Glutamatergic neuron (in vitro differentiated cells): ENCODE data around the gene ZBTB7C. TPM values are rescaled to one million over a fixed set of nuclear protein-coding genes. Genes with fewer than 3 reads are reported as not detected.

Experiments used
- DNase-seq: peaks from one replicate; pipeline ENCODE4 v3.0.0; 2022
- H3K27ac Mint-ChIP-seq: one replicate; pipeline ENCODE4 v1.8.0; 2020; ENCODE audit warnings: mild to moderate bottlenecking, mixed read lengths, inconsistent platforms; ENCODE audit not compliant: unreplicated experiment
- H3K27me3 Mint-ChIP-seq: one replicate; pipeline ENCODE4 v1.8.0; 2020; ENCODE audit warnings: mild to moderate bottlenecking, moderate library complexity, mixed read lengths, inconsistent platforms; ENCODE audit not compliant: unreplicated experiment
- H3K36me3 Mint-ChIP-seq: one replicate; pipeline ENCODE4 v1.8.0; 2020; ENCODE audit warnings: mild to moderate bottlenecking, mixed read lengths, inconsistent platforms; ENCODE audit not compliant: unreplicated experiment
- H3K4me1 Mint-ChIP-seq: one replicate; pipeline ENCODE4 v1.8.0; 2020; ENCODE audit warnings: mild to moderate bottlenecking, low read depth, mixed read lengths, inconsistent platforms; ENCODE audit not compliant: unreplicated experiment
- H3K4me3 Mint-ChIP-seq: one replicate; pipeline ENCODE4 v1.8.0; 2020; ENCODE audit warnings: mild to moderate bottlenecking, mixed read lengths, inconsistent platforms; ENCODE audit not compliant: unreplicated experiment
- H3K9me3 Mint-ChIP-seq: one replicate; pipeline ENCODE4 v1.8.0; 2020; ENCODE audit warnings: mild to moderate bottlenecking, moderate library complexity, mixed read lengths, inconsistent platforms; ENCODE audit not compliant: unreplicated experiment
- CTCF ChIP-seq: fragments of 200-600 bp; sonication (generic); IDR thresholded peaks from one replicate; pipeline ENCODE4 v1.5.0; 2021; ENCODE audit not compliant: partially characterized antibody, unreplicated experiment
- total RNA-seq: library from RNA; stranded (reverse); fragmentation: NEBNext Ultra II Directional; extraction: Animal tissue kit (Norgen Biotek cat#: 25700); gene quantifications from one replicate; pipeline ENCODE4 v1.2.1, GENCODE V29; 2021; ENCODE audit not compliant: unreplicated experiment

The ZBTB7C gene
- total RNA-seq, 1 donor from 2014 or later = 10.6 TPM

GRCh38 chr18:48164116-48164515, 245.1 kb downstream of the ZBTB7C start:
- H3K36me3 Mint-ChIP-seq = no peaks in the 10 kb centered on the region
- H3K27me3 Mint-ChIP-seq = peaks cover 9% of the 10 kb centered on the region
- peak overlapping the region; percentile 78 for H3K27ac Mint-ChIP-seq
- H3K4me3 Mint-ChIP-seq = no peak overlapping the region
- no peak for TF ChIP-seq CTCF
- DNase-seq = no peak
- peaks cover 40% of the 10 kb centered on the region for H3K4me1 Mint-ChIP-seq
- peaks cover 12% of the 10 kb centered on the region for H3K9me3 Mint-ChIP-seq

GRCh38 chr18:48163738-48164115, 245.5 kb downstream of the ZBTB7C start:
- DNase-seq = no peak
- peaks cover 9% of the 10 kb centered on the region for H3K27me3 Mint-ChIP-seq
- H3K4me3 Mint-ChIP-seq = peak overlapping the region; percentile 58
- H3K4me1 Mint-ChIP-seq = peaks cover 39% of the 10 kb centered on the region
- TF ChIP-seq CTCF = no peak
- H3K27ac Mint-ChIP-seq = peak overlapping the region; percentile 97
- H3K9me3 Mint-ChIP-seq = peaks cover 12% of the 10 kb centered on the region
- H3K36me3 Mint-ChIP-seq = no peaks in the 10 kb centered on the region

- no peak for DNase-seq
- Mint-ChIP-seq H3K9me3 (peaks cover 12% of the 10 kb centered on the region), H3K27me3 (peaks cover 9% of the 10 kb centered on the region), H3K27ac (peak overlapping the region; percentile 97), H3K4me3 (peak overlapping the region; percentile 58), H3K36me3 (no peaks in the 10 kb centered on the region), H3K4me1 (peaks cover 35% of the 10 kb centered on the region)
- TF ChIP-seq CTCF = no peak
Observed at GRCh38 chr18:48162956-48163737, 246.0 kb downstream of the ZBTB7C start.

DNA sequence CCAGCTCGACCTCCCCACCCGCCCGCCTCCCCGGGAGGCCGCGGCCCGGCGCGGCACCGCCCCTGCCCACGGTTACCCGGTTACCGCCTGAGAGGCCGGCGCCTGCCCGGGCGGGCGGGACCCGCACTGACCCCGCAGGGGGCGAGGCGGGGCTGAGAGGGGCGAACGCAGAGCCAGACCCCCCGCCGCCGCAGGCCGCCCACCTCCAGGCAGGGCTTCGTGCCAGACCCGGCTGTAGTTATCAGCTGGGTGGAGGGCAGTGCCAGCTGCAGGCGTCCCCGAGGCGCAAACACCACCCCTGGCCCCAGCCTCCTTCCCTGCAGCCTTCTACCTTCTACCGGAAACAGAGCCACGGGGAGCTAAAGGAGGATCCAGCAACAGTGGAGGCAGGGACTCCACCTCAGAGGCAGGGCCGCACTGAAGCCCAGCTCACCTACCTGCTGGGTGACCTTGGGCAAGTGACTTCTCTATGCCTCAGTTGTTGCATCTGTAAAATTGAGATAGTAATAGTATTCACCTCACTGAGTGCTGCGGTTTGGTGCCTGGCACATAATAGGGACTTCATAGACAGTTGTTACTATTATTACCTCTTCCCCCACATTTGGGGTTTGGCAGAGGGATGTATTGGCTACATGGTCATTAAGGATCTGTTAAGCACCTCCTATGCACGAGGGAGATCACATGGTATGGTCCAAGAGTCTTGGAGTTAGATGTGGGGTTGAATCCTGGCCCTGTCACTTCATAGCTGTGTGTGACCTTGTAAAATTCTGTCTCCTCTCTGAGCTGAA, 247.1 kb downstream of the ZBTB7C start:
- DNase-seq = no peak
- TF ChIP-seq CTCF = no peak
- Mint-ChIP-seq H3K9me3 (peaks cover 12% of the 10 kb centered on the region), H3K36me3 (no peaks in the 10 kb centered on the region), H3K27me3 (peaks cover 9% of the 10 kb centered on the region), H3K4me1 (peaks cover 31% of the 10 kb centered on the region), H3K4me3 (peak overlapping the region; percentile 12), H3K27ac (peak overlapping the region; percentile 97)
